H9 (cell line): ENCODE measurements around the gene COIL. TPM values are rescaled to one million over a fixed set of nuclear protein-coding genes. Genes with fewer than 3 reads are reported as not detected.

Experiments
- DNase-seq: peaks from one replicate; pipeline ENCODE4 v3.0.0-alpha.2; 2017
- H2AFZ ChIP-seq: one replicate; pipeline ENCODE4 v1.6.1; 2013; ENCODE audit warnings: mild to moderate bottlenecking, low read length, control low read depth, moderate library complexity
- H2AK5ac ChIP-seq: 2 replicates; pipeline ENCODE4 v1.6.1; 2013; ENCODE audit warnings: low read length, control low read depth, mixed read lengths; ENCODE audit not compliant: insufficient read length
- H2BK120ac ChIP-seq: one replicate; pipeline ENCODE4 v1.6.1; 2013; ENCODE audit warnings: low read depth, mild to moderate bottlenecking, low read length, control low read depth, inconsistent platforms; ENCODE audit not compliant: poor library complexity, severe bottlenecking
- H2BK12ac ChIP-seq: 2 replicates; pipeline ENCODE4 v1.6.1; 2013; ENCODE audit warnings: low read length, control low read depth, mixed read lengths, low read depth; ENCODE audit not compliant: insufficient read length
- H2BK15ac ChIP-seq: 2 replicates; pipeline ENCODE4 v1.6.1; 2013; ENCODE audit warnings: low read depth, low read length, control low read depth
- H2BK20ac ChIP-seq: one replicate; pipeline ENCODE4 v1.6.1; 2013; ENCODE audit warnings: low read depth, mild to moderate bottlenecking, low read length, control low read depth, inconsistent platforms; ENCODE audit not compliant: poor library complexity, severe bottlenecking
- H2BK5ac ChIP-seq: 2 replicates; pipeline ENCODE4 v1.6.1; 2013; ENCODE audit warnings: low read length, control low read depth, mixed read lengths; ENCODE audit not compliant: insufficient read length
- H3K14ac ChIP-seq: 2 replicates; pipeline ENCODE4 v1.6.1; 2013; ENCODE audit warnings: low read length, control low read depth; ENCODE audit not compliant: insufficient read depth
- H3K18ac ChIP-seq: 2 replicates; pipeline ENCODE4 v1.6.1; 2013; ENCODE audit warnings: low read depth, mild to moderate bottlenecking, mixed read lengths, low read length, control low read depth; ENCODE audit not compliant: insufficient read length
- H3K23ac ChIP-seq: 2 replicates; pipeline ENCODE4 v1.6.1; 2013; ENCODE audit warnings: low read length, control low read depth, mixed read lengths, low read depth; ENCODE audit not compliant: insufficient read length
- H3K23me2 ChIP-seq: 2 replicates; pipeline ENCODE4 v1.6.1; 2013; ENCODE audit warnings: low read depth, mild to moderate bottlenecking, mixed read lengths, low read length, control low read depth; ENCODE audit not compliant: insufficient read length, poor library complexity, severe bottlenecking
- H3K27ac ChIP-seq: 2 replicates; pipeline ENCODE4 v1.5.1; 2013; ENCODE audit warnings: low read length, control low read depth, mixed read lengths, low read depth; ENCODE audit not compliant: insufficient read length
- H3K27me3 ChIP-seq: 2 replicates; pipeline ENCODE4 v1.6.1; 2013; ENCODE audit warnings: low read length, control low read depth, inconsistent platforms; ENCODE audit not compliant: insufficient read depth
- H3K4ac ChIP-seq: 2 replicates; pipeline ENCODE4 v1.6.1; 2013; ENCODE audit warnings: low read depth, mild to moderate bottlenecking, control low read depth, inconsistent platforms, low read length, moderate library complexity
- H3K4me1 ChIP-seq: 2 replicates; pipeline ENCODE4 v1.6.1; 2013; ENCODE audit warnings: low read length, control low read depth, inconsistent platforms; ENCODE audit not compliant: insufficient read depth
- H3K4me2 ChIP-seq: 2 replicates; pipeline ENCODE4 v1.6.1; 2013; ENCODE audit warnings: low read length, control low read depth, mixed read lengths; ENCODE audit not compliant: insufficient read length, insufficient read depth
- H3K56ac ChIP-seq: 2 replicates; pipeline ENCODE4 v1.6.1; 2013; ENCODE audit warnings: low read depth, mild to moderate bottlenecking, mixed read lengths, low read length, control low read depth; ENCODE audit not compliant: insufficient read length
- H3K79me1 ChIP-seq: 2 replicates; pipeline ENCODE4 v1.6.1; 2013; ENCODE audit warnings: low read depth, mild to moderate bottlenecking, moderate library complexity, low read length, control low read depth, inconsistent platforms; ENCODE audit not compliant: insufficient read depth, poor library complexity, severe bottlenecking
- H3K79me2 ChIP-seq: 2 replicates; pipeline ENCODE4 v1.6.1; 2013; ENCODE audit warnings: low read length, control low read depth, inconsistent platforms; ENCODE audit not compliant: insufficient read depth
- H3K9ac ChIP-seq: 2 replicates; pipeline ENCODE4 v1.6.1; 2013; ENCODE audit warnings: low read length, control low read depth, mixed read lengths; ENCODE audit not compliant: insufficient read length; ENCODE audit errors: extremely low read depth
- H3K9me3 ChIP-seq: one replicate; pipeline ENCODE4 v1.6.1; 2013; ENCODE audit warnings: low read depth, low read length, inconsistent platforms; ENCODE audit not compliant: control insufficient read depth
- H3T11ph ChIP-seq: one replicate; pipeline ENCODE4 v1.6.1; 2013; ENCODE audit warnings: mild to moderate bottlenecking, low read length, control low read depth, inconsistent platforms
- H4K20me1 ChIP-seq: one replicate; pipeline ENCODE4 v1.6.1; 2013; ENCODE audit not compliant: control insufficient read depth, insufficient read length, insufficient read depth
- H4K5ac ChIP-seq: 2 replicates; pipeline ENCODE4 v1.6.1; 2013; ENCODE audit warnings: low read depth, mild to moderate bottlenecking, mixed read lengths, low read length, control low read depth; ENCODE audit not compliant: insufficient read length
- H4K8ac ChIP-seq: replicated peaks from 2 replicates; pipeline ENCODE4 v1.6.1; 2013; ENCODE audit warnings: low read length, control low read depth, mixed read lengths, low read depth; ENCODE audit not compliant: insufficient read length
- H4K91ac ChIP-seq: 2 replicates; pipeline ENCODE4 v1.6.1; 2013; ENCODE audit warnings: low read depth, mild to moderate bottlenecking, moderate library complexity, mixed read lengths, low read length, control low read depth; ENCODE audit not compliant: insufficient read length
- H3K27ac Mint-ChIP-seq, 3 experiments: 2 replicates in 2 of 3; 3 replicates in 1 of 3; pipeline ENCODE4 v1.8.0; 2020 to 2021; ENCODE audit warnings: mixed read lengths in 3 of 3, mild to moderate bottlenecking in 1 of 3, moderate library complexity in 1 of 3
- H3K27me3 Mint-ChIP-seq: 2 replicates; pipeline ENCODE4 v1.8.0; 2021; ENCODE audit warnings: low read depth, mild to moderate bottlenecking, moderate library complexity, mixed read lengths
- H3K36me3 Mint-ChIP-seq, 3 experiments: 2 replicates in 2 of 3; 3 replicates in 1 of 3; pipeline ENCODE4 v1.8.0; 2020 to 2021; ENCODE audit warnings: low read depth in 3 of 3, mixed read lengths in 3 of 3; ENCODE audit not compliant: insufficient read depth in 1 of 3
- H3K4me1 Mint-ChIP-seq, 2 experiments: 2 replicates each; pipeline ENCODE4 v1.8.0; 2020; ENCODE audit warnings: mixed read lengths in 2 of 2
- H3K4me3 Mint-ChIP-seq, 2 experiments: 2 replicates in 1 of 2; 3 replicates in 1 of 2; pipeline ENCODE4 v1.8.0; 2020 to 2021; ENCODE audit warnings: mild to moderate bottlenecking in 2 of 2, mixed read lengths in 2 of 2, moderate library complexity in 1 of 2
- H3K9me3 Mint-ChIP-seq, 2 experiments: 2 replicates in 1 of 2; 3 replicates in 1 of 2; pipeline ENCODE4 v1.8.0; 2020; ENCODE audit warnings: mild to moderate bottlenecking in 2 of 2, mixed read lengths in 2 of 2, moderate library complexity in 1 of 2
- WGBS: extraction: QIAGEN DNeasy Blood & Tissue Kit; methylation state at CpG from one replicate; pipeline ENCODE4 v1.1.7; 2013; ENCODE audit warnings: missing lambda C conversion rate, low lambda C conversion rate, mixed read lengths; ENCODE audit not compliant: insufficient read length; ENCODE audit errors: extremely low coverage; 5-methylcytosine and 5-hydroxymethylcytosine counted together
- total RNA-seq: library from RNA; stranded (reverse); gene quantifications from 2 replicates; pipeline ENCODE4 v1.2.1, GENCODE V29; 2021
- TF ChIP-seq, protein P1 (sequence below): fragments of 200-600 bp; sonication (generic); conservative IDR thresholded peaks from 3 replicates; pipeline ENCODE4 v1.8.0; 2021; ENCODE audit warnings: antibody characterized with exemption, mild to moderate bottlenecking

Gene COIL
- total RNA-seq, 1 experiment from 2014 or later: 21.5 TPM

DNA sequence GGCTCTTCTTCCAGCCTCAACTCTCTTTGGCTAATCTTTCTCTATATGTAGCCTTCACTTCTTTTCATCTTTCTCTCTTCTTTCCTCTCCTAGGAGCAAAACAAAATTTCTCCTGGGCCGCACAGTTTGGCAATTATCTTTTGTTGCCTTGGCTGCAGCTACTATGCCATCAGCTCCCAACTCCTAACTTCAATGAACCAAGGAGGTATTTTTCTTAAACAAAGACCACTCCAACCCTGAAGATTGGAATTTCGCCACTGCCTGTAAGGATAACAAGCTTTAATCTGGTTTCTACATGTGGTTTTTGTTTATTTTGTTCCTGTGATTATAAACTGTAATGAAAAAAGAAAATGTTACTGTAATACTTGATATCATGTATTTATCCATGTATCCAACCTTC lies 14.8 kb upstream of the COIL start:
- Histone ChIP-seq H2AFZ (no peak overlapping the region), H3K23ac (no peak overlapping the region), H3K4me2 (no peak overlapping the region), H3K23me2 (peaks cover 15% of the 10 kb centered on the region), H4K8ac (no peak overlapping the region), H2BK12ac (no peak overlapping the region), H2BK20ac (no peak overlapping the region), H3T11ph (no peak overlapping the region), H3K56ac (no peak overlapping the region), H4K91ac (no peak overlapping the region), H2BK15ac (no peak overlapping the region), H3K79me1 (no peaks in the 10 kb centered on the region), H2BK120ac (no peak overlapping the region), H3K9me3 (no peaks in the 10 kb centered on the region), H4K5ac (no peak overlapping the region), H3K14ac (no peak overlapping the region), H3K9ac (no peak overlapping the region), H2AK5ac (no peak overlapping the region), H3K18ac (no peak overlapping the region), H2BK5ac (no peak overlapping the region), H3K4ac (no peak overlapping the region), H3K27ac (no peak overlapping the region), H3K27me3 (no peaks in the 10 kb centered on the region), H3K4me1 (no peaks in the 10 kb centered on the region; the same call in 1 of the 2 replicates), H3K79me2 (no peaks in the 10 kb centered on the region), H4K20me1 (no peaks in the 10 kb centered on the region)
- Mint-ChIP-seq H3K27me3 (0 out of 2 replicates have a peak, but pooled peaks cover 3% of the 10 kb centered on the region), H3K4me1 (peaks cover 40 to 44% of the 10 kb centered on the region in 2 experiments), H3K27ac (no peak overlapping the region), H3K36me3 (peaks cover 3 to 19% (median 5%) of the 10 kb centered on the region in 3 experiments; a peak in 6 of 7 replicates), H3K4me3 (no peak overlapping the region), H3K9me3 (peaks cover 19 to 24% of the 10 kb centered on the region in 2 experiments)
- DNase-seq: no peak
- no CpG with 5 or more reads among the region's 2 CpGs for WGBS
- TF ChIP-seq, protein P1, sequence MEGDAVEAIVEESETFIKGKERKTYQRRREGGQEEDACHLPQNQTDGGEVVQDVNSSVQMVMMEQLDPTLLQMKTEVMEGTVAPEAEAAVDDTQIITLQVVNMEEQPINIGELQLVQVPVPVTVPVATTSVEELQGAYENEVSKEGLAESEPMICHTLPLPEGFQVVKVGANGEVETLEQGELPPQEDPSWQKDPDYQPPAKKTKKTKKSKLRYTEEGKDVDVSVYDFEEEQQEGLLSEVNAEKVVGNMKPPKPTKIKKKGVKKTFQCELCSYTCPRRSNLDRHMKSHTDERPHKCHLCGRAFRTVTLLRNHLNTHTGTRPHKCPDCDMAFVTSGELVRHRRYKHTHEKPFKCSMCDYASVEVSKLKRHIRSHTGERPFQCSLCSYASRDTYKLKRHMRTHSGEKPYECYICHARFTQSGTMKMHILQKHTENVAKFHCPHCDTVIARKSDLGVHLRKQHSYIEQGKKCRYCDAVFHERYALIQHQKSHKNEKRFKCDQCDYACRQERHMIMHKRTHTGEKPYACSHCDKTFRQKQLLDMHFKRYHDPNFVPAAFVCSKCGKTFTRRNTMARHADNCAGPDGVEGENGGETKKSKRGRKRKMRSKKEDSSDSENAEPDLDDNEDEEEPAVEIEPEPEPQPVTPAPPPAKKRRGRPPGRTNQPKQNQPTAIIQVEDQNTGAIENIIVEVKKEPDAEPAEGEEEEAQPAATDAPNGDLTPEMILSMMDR: no peak
